ENCODE data around the gene L3MBTL4.
"Not testable (repeated sequence)": the region's sequence is repeated elsewhere in the genome, so short reads cannot be mapped to it uniquely, and the experiment has no call there.

L3MBTL4 gene

GRCh38 chr18:6194640-6195039 is 220.1 kb downstream of the L3MBTL4 start:
- no peak overlapping the region for H3K4me2 ChIP-seq (ENCODE audit: low read length, poor library complexity, severe bottlenecking)
- no peak overlapping the region for H3K4me3 ChIP-seq (ENCODE audit: insufficient read depth in 1 of 2, low read depth in 1 of 2, low read length in 2 of 2)
- no peak overlapping the region for H2BK15ac ChIP-seq (ENCODE audit: low read depth, poor library complexity, severe bottlenecking)
- no peak overlapping the region for H3K23ac ChIP-seq (ENCODE audit: low read length in 2 of 2)
- WGBS: 79% methylated on average over 2 of the region's 2 CpGs
- H3K36me3 ChIP-seq (ENCODE audit: control insufficient read depth in 1 of 2, insufficient read depth in 2 of 2, low read depth in 1 of 2, low read length in 2 of 2): no peaks in the 10 kb centered on the region
- H3K14ac ChIP-seq (ENCODE audit: low read length in 2 of 2): no peak overlapping the region
- H3K9ac ChIP-seq (ENCODE audit: low read length): no peak overlapping the region
- DNase-seq: no peak
- H2BK5ac ChIP-seq (ENCODE audit: low read depth, low read length, poor library complexity, severe bottlenecking): no peak overlapping the region
- H2AFZ ChIP-seq (ENCODE audit: low read depth, low read length): no peak overlapping the region
- H3K27me3 ChIP-seq (ENCODE audit: control insufficient read depth in 1 of 2, insufficient read depth in 1 of 2, low read length in 2 of 2): no peaks in the 10 kb centered on the region
- H2BK120ac ChIP-seq (ENCODE audit: low read depth, low read length): no peak overlapping the region
- no peak overlapping the region for H2AK5ac ChIP-seq (ENCODE audit: low read length, severe bottlenecking)
- no peak overlapping the region for H3K18ac ChIP-seq (ENCODE audit: low read depth in 1 of 2, low read length in 2 of 2)
- no peak overlapping the region for H3K4ac ChIP-seq (ENCODE audit: low read depth in 1 of 2, low read length in 2 of 2)
- no peak overlapping the region for H4K91ac ChIP-seq (ENCODE audit: low read length)
- no peaks in the 10 kb centered on the region for H3K79me1 ChIP-seq (replicated peaks; ENCODE audit: low read length, poor library complexity, severe bottlenecking)
- no peak overlapping the region for H2BK12ac ChIP-seq (ENCODE audit: low read length in 2 of 2)
- peaks cover 5% of the 10 kb centered on the region for H3K9me3 ChIP-seq (ENCODE audit: control insufficient read depth, low read length)
- H3K27ac ChIP-seq (ENCODE audit: low read length, poor library complexity, severe bottlenecking): no peak overlapping the region
- no peak overlapping the region for H4K8ac ChIP-seq (ENCODE audit: low read length)
- no peaks in the 10 kb centered on the region for H3K4me1 ChIP-seq (ENCODE audit: control insufficient read depth, insufficient read depth, low read depth, low read length)

GRCh38 chr18:6185782-6186181 is 228.9 kb downstream of the L3MBTL4 start:
- not testable (repeated sequence) for H2AFZ ChIP-seq (ENCODE audit: low read depth, low read length); H3K4me3 ChIP-seq (ENCODE audit: insufficient read depth in 1 of 2, low read depth in 1 of 2, low read length in 2 of 2); H2BK5ac ChIP-seq (ENCODE audit: low read depth, low read length, poor library complexity, severe bottlenecking); H3K27ac ChIP-seq (ENCODE audit: low read length, poor library complexity, severe bottlenecking); H3K36me3 ChIP-seq (ENCODE audit: control insufficient read depth in 1 of 2, insufficient read depth in 2 of 2, low read depth in 1 of 2, low read length in 2 of 2); H3K9ac ChIP-seq (ENCODE audit: low read length); H3K4ac ChIP-seq (ENCODE audit: low read depth in 1 of 2, low read length in 2 of 2); H3K18ac ChIP-seq (ENCODE audit: low read depth in 1 of 2, low read length in 2 of 2); H4K91ac ChIP-seq (ENCODE audit: low read length); H3K23ac ChIP-seq (ENCODE audit: low read length in 2 of 2); H3K14ac ChIP-seq (ENCODE audit: low read length in 2 of 2); H2BK15ac ChIP-seq (ENCODE audit: low read depth, poor library complexity, severe bottlenecking); H3K4me2 ChIP-seq (ENCODE audit: low read length, poor library complexity, severe bottlenecking); H3K79me1 ChIP-seq (replicated peaks; ENCODE audit: low read length, poor library complexity, severe bottlenecking); DNase-seq; H2BK120ac ChIP-seq (ENCODE audit: low read depth, low read length); H3K27me3 ChIP-seq (ENCODE audit: control insufficient read depth in 1 of 2, insufficient read depth in 1 of 2, low read length in 2 of 2); H2AK5ac ChIP-seq (ENCODE audit: low read length, severe bottlenecking); H3K4me1 ChIP-seq (ENCODE audit: control insufficient read depth, insufficient read depth, low read depth, low read length); H4K8ac ChIP-seq (ENCODE audit: low read length); H2BK12ac ChIP-seq (ENCODE audit: low read length in 2 of 2)
- peaks cover 19% of the 10 kb centered on the region for H3K9me3 ChIP-seq (ENCODE audit: control insufficient read depth, low read length)
- 82% methylated on average over 3 of the region's 3 CpGs for WGBS

- H4K8ac ChIP-seq (ENCODE audit: low read length): no peak overlapping the region
- no peaks in the 10 kb centered on the region for H3K9me3 ChIP-seq (ENCODE audit: control insufficient read depth, low read length)
These were observed 239.5 kb downstream of the L3MBTL4 start for GRCh38 chr18:6174983-6175745.

DNA sequence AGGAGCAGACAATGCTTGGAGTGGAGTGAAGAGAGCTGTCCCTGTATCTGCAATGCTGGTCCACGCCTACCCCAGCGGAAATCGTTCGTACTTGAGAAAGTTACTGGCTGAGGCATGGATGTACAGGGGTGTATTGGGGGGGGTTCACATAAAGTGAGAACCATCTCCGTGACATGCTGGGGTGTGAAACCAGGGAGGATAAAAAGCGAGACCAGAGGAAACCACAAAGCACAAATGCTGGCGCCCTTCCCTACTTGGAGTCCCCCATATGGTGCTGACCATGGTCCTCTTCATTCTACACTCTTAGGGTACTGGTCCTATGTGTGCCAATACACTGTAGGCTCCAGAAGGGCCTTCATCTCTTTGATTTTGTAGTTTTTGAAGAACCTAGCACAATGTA is 244.1 kb downstream of the L3MBTL4 start:
- no peaks in the 10 kb centered on the region for H3K4me1 ChIP-seq (ENCODE audit: control insufficient read depth, insufficient read depth, low read depth, low read length)
- no peak overlapping the region for H4K8ac ChIP-seq (ENCODE audit: low read length)
- no peak overlapping the region for H2BK5ac ChIP-seq (ENCODE audit: low read depth, low read length, poor library complexity, severe bottlenecking)
- 85% methylated on average over 7 of the region's 7 CpGs for WGBS
- H2BK15ac ChIP-seq (ENCODE audit: low read depth, poor library complexity, severe bottlenecking): no peak overlapping the region
- DNase-seq: no peak
- no peak overlapping the region for H3K4ac ChIP-seq (ENCODE audit: low read depth in 1 of 2, low read length in 2 of 2)
- no peak overlapping the region for H3K4me2 ChIP-seq (ENCODE audit: low read length, poor library complexity, severe bottlenecking)
- H3K4me3 ChIP-seq (ENCODE audit: insufficient read depth in 1 of 2, low read depth in 1 of 2, low read length in 2 of 2): no peak overlapping the region
- H3K27ac ChIP-seq (ENCODE audit: low read length, poor library complexity, severe bottlenecking): no peak overlapping the region
- H2BK120ac ChIP-seq (ENCODE audit: low read depth, low read length): no peak overlapping the region
- H2AFZ ChIP-seq (ENCODE audit: low read depth, low read length): no peak overlapping the region
- H3K9me3 ChIP-seq (ENCODE audit: control insufficient read depth, low read length): no peaks in the 10 kb centered on the region
- no peaks in the 10 kb centered on the region for H3K79me1 ChIP-seq (replicated peaks; ENCODE audit: low read length, poor library complexity, severe bottlenecking)
- no peak overlapping the region for H3K23ac ChIP-seq (ENCODE audit: low read length in 2 of 2)
- H3K27me3 ChIP-seq (ENCODE audit: control insufficient read depth in 1 of 2, insufficient read depth in 1 of 2, low read length in 2 of 2): no peaks in the 10 kb centered on the region
- no peak overlapping the region for H3K18ac ChIP-seq (ENCODE audit: low read depth in 1 of 2, low read length in 2 of 2)
- H3K9ac ChIP-seq (ENCODE audit: low read length): no peak overlapping the region
- H4K91ac ChIP-seq (ENCODE audit: low read length): no peak overlapping the region
- no peaks in the 10 kb centered on the region for H3K36me3 ChIP-seq (ENCODE audit: control insufficient read depth in 1 of 2, insufficient read depth in 2 of 2, low read depth in 1 of 2, low read length in 2 of 2)
- H2AK5ac ChIP-seq (ENCODE audit: low read length, severe bottlenecking): no peak overlapping the region
- no peak overlapping the region for H2BK12ac ChIP-seq (ENCODE audit: low read length in 2 of 2)
- no peak overlapping the region for H3K14ac ChIP-seq (ENCODE audit: low read length in 2 of 2)

More at GRCh38 chr18:6174983-6175745, 239.5 kb downstream of the L3MBTL4 start:
- no peak overlapping the region for H3K4me3 ChIP-seq (ENCODE audit: insufficient read depth in 1 of 2, low read depth in 1 of 2, low read length in 2 of 2)
- H2AFZ ChIP-seq (ENCODE audit: low read depth, low read length): no peak overlapping the region
- no peak overlapping the region for H3K14ac ChIP-seq (ENCODE audit: low read length in 2 of 2)
- H3K4me1 ChIP-seq (ENCODE audit: control insufficient read depth, insufficient read depth, low read depth, low read length): no peaks in the 10 kb centered on the region
- H2BK5ac ChIP-seq (ENCODE audit: low read depth, low read length, poor library complexity, severe bottlenecking): no peak overlapping the region
- H3K18ac ChIP-seq (ENCODE audit: low read depth in 1 of 2, low read length in 2 of 2): no peak overlapping the region
- DNase-seq: no peak
- 74% methylated on average over 4 of the region's 8 CpGs for WGBS
- H3K36me3 ChIP-seq (ENCODE audit: control insufficient read depth in 1 of 2, insufficient read depth in 2 of 2, low read depth in 1 of 2, low read length in 2 of 2): no peaks in the 10 kb centered on the region
- no peak overlapping the region for H2AK5ac ChIP-seq (ENCODE audit: low read length, severe bottlenecking)
- H3K4ac ChIP-seq (ENCODE audit: low read depth in 1 of 2, low read length in 2 of 2): no peak overlapping the region
- H2BK12ac ChIP-seq (ENCODE audit: low read length in 2 of 2): no peak overlapping the region
- no peak overlapping the region for H4K91ac ChIP-seq (ENCODE audit: low read length)
- no peak overlapping the region for H3K4me2 ChIP-seq (ENCODE audit: low read length, poor library complexity, severe bottlenecking)
- no peak overlapping the region for H3K27ac ChIP-seq (ENCODE audit: low read length, poor library complexity, severe bottlenecking)
- H3K23ac ChIP-seq (ENCODE audit: low read length in 2 of 2): no peak overlapping the region
- H3K9ac ChIP-seq (ENCODE audit: low read length): no peak overlapping the region
- H3K79me1 ChIP-seq (replicated peaks; ENCODE audit: low read length, poor library complexity, severe bottlenecking): no peaks in the 10 kb centered on the region
- H2BK15ac ChIP-seq (ENCODE audit: low read depth, poor library complexity, severe bottlenecking): no peak overlapping the region
- no peaks in the 10 kb centered on the region for H3K27me3 ChIP-seq (ENCODE audit: control insufficient read depth in 1 of 2, insufficient read depth in 1 of 2, low read length in 2 of 2)
- H2BK120ac ChIP-seq (ENCODE audit: low read depth, low read length): no peak overlapping the region
